Measurements from ENCODE around the gene TRIM28. TPM values are rescaled to one million over a fixed set of nuclear protein-coding genes. Genes with fewer than 3 reads are reported as not detected.

The TRIM28 gene
- total and polyA plus RNA-seq, 4 donors: 47.1 to 157 (median 84.2) TPM

DNA sequence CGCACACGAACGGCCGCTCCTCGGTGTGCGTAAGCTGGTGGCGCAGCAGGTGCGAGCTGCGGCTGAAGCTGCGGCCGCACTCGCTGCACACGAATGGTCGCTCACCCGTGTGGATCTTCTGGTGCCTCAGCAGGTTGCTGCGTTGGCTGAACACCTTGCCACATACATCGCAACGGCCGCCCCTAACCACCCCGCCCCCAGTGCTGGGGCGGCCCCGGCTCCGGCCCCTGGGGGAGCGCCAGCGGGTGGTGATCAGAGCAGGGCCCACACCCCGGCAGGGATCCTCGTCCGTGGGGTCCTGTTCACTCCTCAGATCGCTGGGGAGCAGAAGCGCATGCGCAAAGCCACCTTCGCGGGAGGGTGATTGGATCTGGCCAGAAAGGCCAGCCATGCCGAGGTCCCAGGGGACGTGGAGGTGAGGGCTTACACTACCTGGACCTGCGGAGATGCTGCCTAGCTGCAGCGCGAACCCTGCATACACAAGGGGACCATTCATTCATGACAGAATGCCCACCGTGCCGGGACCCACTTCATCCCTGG lies 19.2 kb downstream of the TRIM28 start:
- Histone ChIP-seq H3K4me3 (ENCODE audit: low read depth in 1 of 3, low read length in 3 of 3) (peak overlapping the region in 2 of 3 donors; percentile 16 to 20), H3K4me1 (ENCODE audit: control insufficient read depth in 4 of 4, insufficient read depth in 4 of 4, low read length in 3 of 4) (peaks cover 24 to 36% (median 32%) of the 10 kb centered on the region in 4 donors), H3K9me3 (ENCODE audit: control insufficient read depth in 4 of 4, low read length in 3 of 4) (no peaks in the 10 kb centered on the region), H3K36me3 (ENCODE audit: control insufficient read depth in 4 of 4, insufficient read depth in 3 of 4, low read depth in 1 of 4, low read length in 3 of 4) (peaks cover 0 to 3% (median 2%) of the 10 kb centered on the region in 4 donors), H3K9ac (ENCODE audit: low read depth in 1 of 2, low read length in 2 of 2) (no peak overlapping the region), H3K27ac (ENCODE audit: low read depth in 1 of 2, low read length in 2 of 2) (no peak overlapping the region), H3K27me3 (ENCODE audit: control insufficient read depth in 4 of 4, insufficient read depth in 4 of 4, low read length in 3 of 4) (no peaks in the 10 kb centered on the region)
- 6% methylated on average over 40 of the region's 40 CpGs for WGBS
- no peak for DNase-seq (ENCODE audit: low spot score)
- TF ChIP-seq HNF4G (IDR thresholded peaks at IDR 0.05) (no peak), YY1 (IDR thresholded peaks at IDR 0.05) (no peak), RAD21 (IDR thresholded peaks at IDR 0.05) (no peak), MAX (IDR thresholded peaks at IDR 0.05) (no peak), FOXA2 (IDR thresholded peaks at IDR 0.05) (no peak), HNF4A (conservative IDR thresholded peaks at IDR 0.05) (no peak), JUND (IDR thresholded peaks at IDR 0.05) (no peak), ATF3 (IDR thresholded peaks at IDR 0.05) (no peak), SP1 (IDR thresholded peaks at IDR 0.05) (no peak), CTCF (IDR thresholded peaks at IDR 0.05; ENCODE audit: low read depth, low read length, missing input control) (no peak), GABPA (IDR thresholded peaks at IDR 0.05 in 1 of 2, conservative IDR thresholded peaks at IDR 0.05 in 1 of 2) (no peak)

- Histone ChIP-seq H3K36me3 (ENCODE audit: control insufficient read depth in 4 of 4, insufficient read depth in 3 of 4, low read depth in 1 of 4, low read length in 3 of 4) (peaks cover 0 to 3% (median 2%) of the 10 kb centered on the region in 4 donors), H3K4me3 (ENCODE audit: low read depth in 1 of 3, low read length in 3 of 3) (no peak overlapping the region), H3K9me3 (ENCODE audit: control insufficient read depth in 4 of 4, low read length in 3 of 4) (no peaks in the 10 kb centered on the region), H3K27me3 (ENCODE audit: control insufficient read depth in 4 of 4, insufficient read depth in 4 of 4, low read length in 3 of 4) (no peaks in the 10 kb centered on the region), H3K4me1 (ENCODE audit: control insufficient read depth in 4 of 4, insufficient read depth in 4 of 4, low read length in 3 of 4) (peaks cover 24 to 36% (median 32%) of the 10 kb centered on the region in 4 donors), H3K9ac (ENCODE audit: low read depth in 1 of 2, low read length in 2 of 2) (no peak overlapping the region), H3K27ac (ENCODE audit: low read depth in 1 of 2, low read length in 2 of 2) (no peak overlapping the region)
- DNase-seq (ENCODE audit: low spot score): no peak
- TF ChIP-seq RXRA (IDR thresholded peaks at IDR 0.05) (no peak), JUND (IDR thresholded peaks at IDR 0.05) (no peak), CTCF (IDR thresholded peaks at IDR 0.05; ENCODE audit: low read depth, low read length, missing input control) (no peak), FOXA2 (IDR thresholded peaks at IDR 0.05) (no peak), EGR1 (IDR thresholded peaks at IDR 0.05; ENCODE audit: low read depth in 2 of 2) (no peak), RAD21 (IDR thresholded peaks at IDR 0.05) (no peak), SP1 (IDR thresholded peaks at IDR 0.05) (no peak), ATF3 (IDR thresholded peaks at IDR 0.05) (no peak), HNF4A (conservative IDR thresholded peaks at IDR 0.05) (no peak), HNF4G (IDR thresholded peaks at IDR 0.05) (no peak)
- WGBS: 76% methylated on average over 6 of the region's 6 CpGs
These were observed 20.0 kb downstream of the TRIM28 start for GRCh38 chr19:58563823-58564222.
